Dendritic cell treated with granulocyte-macrophage colony-stimulating factor and Interleukin-4, amounts not matched to agents 40 ng/mL and 50 ng/mL, for 4 days (primary cell): Measurements from ENCODE around the gene EEPD1.

Experiments
- H3K27ac Mint-ChIP-seq: one replicate; pipeline ENCODE4 v1.8.0; 2022; ENCODE audit warnings: mild to moderate bottlenecking, mixed read lengths
- H3K27me3 Mint-ChIP-seq: one replicate; pipeline ENCODE4 v1.8.0; 2022; ENCODE audit warnings: mild to moderate bottlenecking, mixed read lengths
- H3K36me3 Mint-ChIP-seq: one replicate; pipeline ENCODE4 v1.8.0; 2022; ENCODE audit warnings: low read depth, mixed read lengths
- H3K4me1 Mint-ChIP-seq: one replicate; pipeline ENCODE4 v1.8.0; 2022; ENCODE audit warnings: low read depth, mixed read lengths
- H3K4me3 Mint-ChIP-seq: one replicate; pipeline ENCODE4 v1.8.0; 2022; ENCODE audit warnings: mild to moderate bottlenecking, moderate library complexity, mixed read lengths
- H3K9me3 Mint-ChIP-seq: one replicate; pipeline ENCODE4 v1.8.0; 2022; ENCODE audit warnings: mixed read lengths
- intact Hi-C: fragments of 100-400 bp; cut with micrococcal nuclease; formaldehyde crosslinking; loops from one replicate; pipeline ENCODE4 v1.15.0; 2022

Gene EEPD1

DNA sequence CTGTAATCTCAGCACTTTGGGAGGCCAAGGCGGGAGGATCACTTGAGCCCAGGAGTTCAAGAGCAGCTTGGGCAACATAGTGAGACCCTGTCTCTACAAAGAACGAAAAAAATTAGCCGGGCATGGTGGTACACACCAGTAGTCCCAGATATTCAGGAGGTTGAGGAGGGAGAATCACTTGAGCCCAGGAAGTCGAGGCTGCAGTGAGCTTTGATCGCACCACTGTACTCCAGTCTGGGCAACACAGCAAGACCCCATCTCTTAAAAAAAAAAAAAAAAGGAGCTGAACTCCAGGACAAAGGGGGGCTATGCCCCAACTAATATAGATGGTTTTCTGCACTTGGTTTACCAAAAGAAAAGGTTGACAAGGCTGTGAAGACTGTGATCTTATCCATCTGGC, 135.4 kb downstream of the EEPD1 start:
- intact Hi-C loops = loop anchor here (10.0 kb wide), 1 partner anchor 134 kb away; the partner anchor contains the start of gene EEPD1
- peaks cover 58% of the 10 kb centered on the region for H3K36me3 Mint-ChIP-seq
- H3K27ac Mint-ChIP-seq = peak overlapping the region; percentile 85
- H3K4me1 Mint-ChIP-seq = peaks cover 83% of the 10 kb centered on the region
- H3K9me3 Mint-ChIP-seq = no peaks in the 10 kb centered on the region
- H3K27me3 Mint-ChIP-seq = peaks cover 1% of the 10 kb centered on the region
- no peak overlapping the region for H3K4me3 Mint-ChIP-seq

- Mint-ChIP-seq H3K4me1 (peaks cover 67% of the 10 kb centered on the region), H3K9me3 (no peaks in the 10 kb centered on the region), H3K27ac (peak overlapping the region; percentile 85), H3K4me3 (no peak overlapping the region), H3K27me3 (peaks cover 1% of the 10 kb centered on the region), H3K36me3 (peaks cover 67% of the 10 kb centered on the region)
- intact Hi-C loops = loop anchor here (5.0 to 10.0 kb wide), 2 partner anchors 83 to 135 kb away; partner anchors contain the start of gene EEPD1
These were observed 137.0 kb downstream of the EEPD1 start for GRCh38 chr7:36289833-36290661.

GRCh38 chr7:36291387-36292316, 138.6 kb downstream of the EEPD1 start:
- Mint-ChIP-seq H3K4me1 (peaks cover 52% of the 10 kb centered on the region), H3K4me3 (peak overlapping the region; percentile 57), H3K9me3 (no peaks in the 10 kb centered on the region), H3K36me3 (peaks cover 70% of the 10 kb centered on the region), H3K27ac (peak overlapping the region; percentile 59), H3K27me3 (peaks cover 1% of the 10 kb centered on the region)
- intact Hi-C loops = loop anchor here (5.0 kb wide), 1 partner anchor 84 kb away; no protein-coding TSS in a partner anchor

DNA sequence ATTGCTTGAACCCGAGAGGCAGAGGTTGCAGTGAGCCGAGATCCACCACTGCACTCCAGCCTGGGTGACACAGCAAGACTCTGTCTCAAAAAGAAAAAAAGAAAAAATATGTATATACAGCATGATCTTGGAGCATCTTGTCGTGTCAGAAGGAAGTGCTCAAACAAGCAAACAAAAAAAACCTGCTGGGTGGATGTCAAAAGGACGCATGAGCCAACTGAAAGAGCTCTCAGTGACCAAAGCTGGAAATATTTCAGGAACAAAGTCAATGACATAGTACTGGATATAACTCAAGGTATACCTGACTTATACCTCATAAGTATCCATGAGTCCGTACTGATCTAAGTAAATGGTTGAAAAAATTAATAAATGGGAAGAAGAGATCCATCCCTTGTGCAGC, 142.0 kb downstream of the EEPD1 start:
- intact Hi-C loops = no loop called here
- Mint-ChIP-seq H3K4me1 (peaks cover 43% of the 10 kb centered on the region), H3K4me3 (no peak overlapping the region), H3K27ac (no peak overlapping the region), H3K9me3 (no peaks in the 10 kb centered on the region), H3K36me3 (peaks cover 73% of the 10 kb centered on the region), H3K27me3 (peaks cover 1% of the 10 kb centered on the region)

DNA sequence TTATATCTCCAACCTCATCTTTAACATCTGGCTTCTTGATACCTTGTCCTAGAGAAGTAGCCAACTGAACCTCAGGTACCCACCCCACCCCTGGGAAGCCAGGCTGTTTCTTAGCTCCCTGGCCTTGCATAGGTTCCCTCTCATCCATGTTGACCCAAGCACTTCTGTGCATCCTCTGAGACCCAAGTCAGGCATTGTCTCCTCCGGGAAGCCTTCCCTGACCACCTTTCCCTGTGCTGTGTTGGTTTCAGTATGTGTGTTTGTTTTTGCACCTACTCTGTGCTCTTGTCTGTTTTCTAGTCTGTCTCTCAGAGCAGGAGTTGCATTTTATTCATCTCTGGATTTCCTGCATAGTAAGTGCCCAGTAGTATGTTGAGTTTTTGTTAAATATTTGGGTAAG, 143.2 kb downstream of the EEPD1 start:
- Mint-ChIP-seq H3K27me3 (peaks cover 1% of the 10 kb centered on the region), H3K9me3 (no peaks in the 10 kb centered on the region), H3K27ac (no peak overlapping the region), H3K4me3 (no peak overlapping the region), H3K4me1 (peaks cover 31% of the 10 kb centered on the region), H3K36me3 (peaks cover 73% of the 10 kb centered on the region)
- intact Hi-C loops = no loop called here

GRCh38 chr7:36297364-36298009, 144.4 kb downstream of the EEPD1 start:
- peaks cover 81% of the 10 kb centered on the region for H3K36me3 Mint-ChIP-seq
- H3K27ac Mint-ChIP-seq = peak overlapping the region; percentile 24
- H3K9me3 Mint-ChIP-seq = no peaks in the 10 kb centered on the region
- peaks cover 26% of the 10 kb centered on the region for H3K4me1 Mint-ChIP-seq
- no peaks in the 10 kb centered on the region for H3K27me3 Mint-ChIP-seq
- H3K4me3 Mint-ChIP-seq = no peak overlapping the region
- intact Hi-C loops = no loop called here

DNA sequence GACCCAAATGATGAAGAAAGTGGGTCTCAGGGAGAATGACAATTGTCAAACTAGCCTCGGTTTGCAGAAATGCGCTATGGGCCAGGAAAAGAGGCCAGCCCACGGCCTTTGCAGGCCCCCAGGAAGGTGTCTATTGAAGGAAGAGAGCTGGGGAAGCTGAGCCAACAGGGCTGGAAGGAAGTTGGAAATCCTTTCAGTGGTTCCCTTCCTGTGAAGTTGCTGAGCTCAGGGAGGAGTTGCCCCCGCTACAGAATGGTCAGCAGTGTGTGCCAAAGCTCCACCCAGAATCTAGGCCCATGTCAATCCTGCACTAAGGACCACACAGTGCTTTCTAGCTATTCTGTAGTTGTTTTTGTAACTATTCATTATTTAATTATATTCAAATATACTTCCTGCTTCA, 145.1 kb downstream of the EEPD1 start:
- Mint-ChIP-seq H3K4me3 (no peak overlapping the region), H3K9me3 (no peaks in the 10 kb centered on the region), H3K36me3 (peaks cover 88% of the 10 kb centered on the region), H3K27ac (peak overlapping the region; percentile 24), H3K27me3 (no peaks in the 10 kb centered on the region), H3K4me1 (peaks cover 24% of the 10 kb centered on the region)
- intact Hi-C loops = no loop called here

GRCh38 chr7:36299223-36299774, 146.2 kb downstream of the EEPD1 start:
- H3K9me3 Mint-ChIP-seq = no peaks in the 10 kb centered on the region

DNA sequence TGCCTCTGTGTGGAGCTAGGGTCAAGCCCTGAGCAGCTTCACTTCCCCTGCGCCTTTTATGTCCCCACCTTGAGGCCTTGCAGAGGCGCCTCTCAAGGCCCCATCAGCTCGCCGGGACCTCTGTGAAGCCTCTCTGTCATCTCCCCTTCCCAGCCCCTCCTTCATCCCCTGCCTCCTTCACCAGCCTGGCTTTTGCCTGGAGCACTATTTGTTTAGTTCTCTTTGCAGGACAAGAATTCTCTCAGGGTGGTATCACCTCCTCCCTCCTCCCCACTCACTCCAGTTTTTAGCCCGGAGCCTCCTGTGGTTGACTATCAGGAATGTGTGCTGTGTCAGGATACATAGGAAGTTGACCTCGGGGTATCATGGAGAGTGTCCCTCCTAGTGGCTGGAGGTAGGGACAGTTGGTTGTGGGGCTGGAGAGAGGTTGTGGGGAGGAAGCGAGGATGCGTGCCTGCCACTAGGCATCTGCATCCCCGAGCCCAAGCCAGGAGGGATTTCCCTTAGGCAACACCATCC, 146.8 kb downstream of the EEPD1 start:
- Mint-ChIP-seq H3K4me3 (no peak overlapping the region), H3K27me3 (no peaks in the 10 kb centered on the region), H3K36me3 (peaks cover 74% of the 10 kb centered on the region), H3K4me1 (peaks cover 24% of the 10 kb centered on the region), H3K9me3 (no peaks in the 10 kb centered on the region), H3K27ac (no peak overlapping the region)
- intact Hi-C loops = no loop called here

More at GRCh38 chr7:36299223-36299774, 146.2 kb downstream of the EEPD1 start:
- no peak overlapping the region for H3K4me3 Mint-ChIP-seq
- peaks cover 80% of the 10 kb centered on the region for H3K36me3 Mint-ChIP-seq
- intact Hi-C loops = no loop called here
- peaks cover 24% of the 10 kb centered on the region for H3K4me1 Mint-ChIP-seq
- peak overlapping the region; percentile 24 for H3K27ac Mint-ChIP-seq
- no peaks in the 10 kb centered on the region for H3K27me3 Mint-ChIP-seq

- no peaks in the 10 kb centered on the region for H3K9me3 Mint-ChIP-seq
- H3K4me1 Mint-ChIP-seq = peaks cover 24% of the 10 kb centered on the region
- H3K4me3 Mint-ChIP-seq = no peak overlapping the region
These were observed 147.8 kb downstream of the EEPD1 start for GRCh38 chr7:36300696-36301350.

GRCh38 chr7:36301914-36302771, 149.1 kb downstream of the EEPD1 start:
- Mint-ChIP-seq H3K4me3 (no peak overlapping the region), H3K27me3 (no peaks in the 10 kb centered on the region), H3K9me3 (no peaks in the 10 kb centered on the region), H3K4me1 (peaks cover 24% of the 10 kb centered on the region), H3K36me3 (peaks cover 65% of the 10 kb centered on the region), H3K27ac (peak overlapping the region; percentile 13)
- intact Hi-C loops = no loop called here

More at GRCh38 chr7:36300696-36301350, 147.8 kb downstream of the EEPD1 start:
- Mint-ChIP-seq H3K27ac (no peak overlapping the region), H3K27me3 (no peaks in the 10 kb centered on the region), H3K36me3 (peaks cover 74% of the 10 kb centered on the region)
- intact Hi-C loops = no loop called here
